IPS-NIHi11 (cell line): ENCODE data around the gene PRDM10.
A peak's percentile ranks its signal among the peaks of the same experiment; 100 is the strongest.
"Not testable (repeated sequence)": the region's sequence is repeated elsewhere in the genome, so short reads cannot be mapped to it uniquely, and the experiment has no call there.

Source experiments
- DNase-seq: peaks from one replicate; pipeline ENCODE4 v3.0.0; 2012; ENCODE audit warnings: mixed read lengths, low spot score

Gene PRDM10

GRCh38 chr11:130002352-130002845 lies at the start of gene PRDM10:
Gene PRDM10 (minus strand): TSS chr11:130002835. CDS start chr11:129960964, 41,871 bp downstream.
- DNase-seq: peak; percentile 90

- no peak for DNase-seq
Measured at GRCh38 chr11:130051082-130051481, 48.4 kb upstream of the PRDM10 start.

DNA sequence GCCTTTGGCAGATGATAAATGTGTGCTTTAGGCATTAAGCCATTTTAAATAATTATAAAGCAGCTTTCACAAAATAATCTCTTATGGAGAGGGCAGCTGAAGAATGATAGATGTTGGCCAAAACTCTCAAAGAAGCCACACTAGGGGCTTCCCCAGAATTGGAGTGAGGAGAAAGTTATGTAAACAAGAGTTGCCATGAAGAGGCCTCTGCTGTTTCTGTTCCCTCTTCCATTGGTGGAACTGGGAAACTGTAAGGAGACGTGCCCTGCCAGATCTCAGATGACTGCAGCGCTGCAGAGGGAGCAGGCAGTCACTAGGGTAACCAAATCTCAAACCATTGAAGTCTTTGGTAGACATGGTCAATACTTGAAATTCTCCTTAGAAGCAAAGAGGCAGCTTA lies 47.6 kb upstream of the PRDM10 start:
- no peak for DNase-seq

- DNase-seq: no peak
Measured at GRCh38 chr11:130049328-130049771, 46.7 kb upstream of the PRDM10 start.

- DNase-seq: no peak
Measured at GRCh38 chr11:130047141-130047540, 44.5 kb upstream of the PRDM10 start.

DNA sequence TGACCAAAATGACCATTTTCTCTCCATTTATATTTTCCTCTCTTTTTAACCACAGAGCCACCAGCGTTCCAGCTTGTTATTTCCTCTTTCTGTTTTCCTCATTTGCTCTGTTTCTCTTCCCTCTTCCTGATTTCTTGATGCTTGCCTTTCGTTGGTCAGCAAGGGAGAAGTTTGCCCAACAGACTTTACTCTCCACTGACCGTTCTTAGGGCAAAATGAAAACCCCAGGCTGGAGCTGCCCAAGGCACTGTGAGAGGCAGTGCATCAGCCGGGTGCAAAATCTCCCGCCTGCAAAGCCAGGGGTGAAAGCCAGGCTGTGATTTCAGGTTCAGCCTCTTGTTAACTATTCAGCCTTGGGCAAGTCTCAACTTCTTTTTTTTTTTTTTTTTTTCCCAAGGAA lies 40.9 kb upstream of the PRDM10 start:
- DNase-seq: no peak

GRCh38 chr11:130042093-130042591 lies 39.5 kb upstream of the PRDM10 start:
- DNase-seq: no peak

GRCh38 chr11:130040281-130040940 lies 37.8 kb upstream of the PRDM10 start:
- DNase-seq: no peak

DNA sequence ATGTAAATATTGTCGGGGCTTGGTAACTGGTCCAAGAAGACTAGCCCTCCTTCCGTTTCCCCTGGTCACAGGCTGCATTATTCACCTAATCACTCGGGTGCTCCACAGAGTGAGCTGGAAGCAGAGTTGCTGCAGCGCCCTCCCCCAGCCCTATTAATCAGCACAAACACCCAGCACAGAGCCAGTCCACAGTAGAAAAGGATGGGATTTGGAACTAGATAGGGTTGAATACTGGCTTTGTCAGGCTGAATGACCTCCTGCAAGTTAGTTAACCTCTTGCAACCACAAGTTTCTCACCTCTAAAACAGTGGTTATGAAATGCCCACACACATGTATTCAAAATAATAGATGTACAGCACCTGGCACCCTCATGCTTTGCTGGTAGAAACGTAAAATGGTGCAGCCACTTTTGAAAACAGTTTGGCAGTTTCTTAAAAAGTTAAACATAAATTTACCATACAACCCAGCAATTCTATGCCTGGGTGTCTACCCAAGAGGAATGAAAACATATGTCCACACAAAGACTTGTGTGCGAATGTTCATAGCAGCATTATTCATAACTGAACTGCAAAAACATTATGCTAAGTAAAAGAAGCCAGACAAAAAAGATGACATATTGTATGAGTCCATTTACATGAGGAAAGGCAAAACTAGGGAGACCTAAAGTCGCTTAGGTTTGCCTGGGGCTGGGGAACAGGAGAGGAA lies 35.4 kb upstream of the PRDM10 start:
- no peak for DNase-seq

- DNase-seq: no peak
Measured at GRCh38 chr11:130037058-130037457, 34.4 kb upstream of the PRDM10 start.

GRCh38 chr11:130034236-130034635 lies 31.6 kb upstream of the PRDM10 start:
- no peak for DNase-seq

DNA sequence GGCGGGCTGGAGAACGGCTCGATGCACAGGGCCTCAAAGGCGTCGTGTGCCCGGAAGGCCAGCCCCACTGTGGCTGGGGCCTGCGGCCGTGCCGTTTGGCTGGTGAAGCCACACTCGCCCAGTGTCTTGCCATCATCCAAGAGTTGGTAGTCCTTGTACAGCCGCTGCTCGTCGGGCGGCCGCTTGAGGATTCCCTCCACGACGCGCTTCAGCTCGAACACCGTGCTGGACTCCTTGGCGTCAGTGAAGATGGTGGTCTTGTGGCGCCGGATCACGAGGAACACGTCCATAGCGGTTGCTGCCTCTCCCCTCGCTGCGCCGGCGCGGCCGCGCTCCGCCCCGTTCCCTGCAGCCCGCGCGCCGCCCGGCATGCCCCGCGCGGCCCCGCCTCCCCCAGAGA lies 30.3 kb upstream of the PRDM10 start:
- no peak for DNase-seq

DNA sequence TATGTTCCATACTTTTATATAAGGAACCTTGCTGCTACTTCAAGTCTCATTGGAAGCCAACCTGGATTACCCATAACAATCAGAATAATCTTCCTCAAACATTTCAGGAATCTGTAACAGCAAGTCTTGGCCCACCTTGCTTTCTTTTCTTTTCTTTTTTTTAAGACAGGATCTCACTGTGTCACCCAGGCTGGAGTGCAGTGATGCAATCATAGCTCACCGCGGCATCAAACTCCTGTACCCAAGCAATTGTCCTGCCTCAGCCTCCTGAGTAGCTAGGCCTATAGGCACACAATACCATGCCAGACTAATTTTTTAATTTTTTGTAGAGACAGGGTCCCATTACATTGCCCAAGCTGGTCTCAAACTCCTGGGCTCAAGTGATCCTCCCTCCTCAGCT lies 29.3 kb upstream of the PRDM10 start:
- DNase-seq: no peak

DNA sequence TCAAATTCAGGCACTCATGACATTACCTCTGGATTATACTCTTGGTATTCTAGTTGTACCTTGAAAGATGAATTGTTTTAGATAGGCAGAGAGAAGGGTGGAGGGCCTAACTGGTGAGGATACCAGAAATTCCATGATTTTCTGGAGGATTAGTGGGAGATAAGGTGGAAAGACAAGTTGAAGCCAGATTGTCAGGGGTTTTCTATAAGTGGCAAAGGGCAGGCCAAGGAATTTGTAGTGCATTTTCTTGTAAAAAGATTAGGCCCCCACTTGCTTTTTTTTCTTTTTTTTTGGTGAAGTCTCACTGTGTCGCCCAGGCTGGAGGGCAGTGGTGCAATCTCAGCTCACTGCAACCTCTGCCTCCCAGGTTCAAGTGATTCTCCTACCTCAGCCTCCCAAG lies 28.4 kb upstream of the PRDM10 start:
- no peak for DNase-seq

DNA sequence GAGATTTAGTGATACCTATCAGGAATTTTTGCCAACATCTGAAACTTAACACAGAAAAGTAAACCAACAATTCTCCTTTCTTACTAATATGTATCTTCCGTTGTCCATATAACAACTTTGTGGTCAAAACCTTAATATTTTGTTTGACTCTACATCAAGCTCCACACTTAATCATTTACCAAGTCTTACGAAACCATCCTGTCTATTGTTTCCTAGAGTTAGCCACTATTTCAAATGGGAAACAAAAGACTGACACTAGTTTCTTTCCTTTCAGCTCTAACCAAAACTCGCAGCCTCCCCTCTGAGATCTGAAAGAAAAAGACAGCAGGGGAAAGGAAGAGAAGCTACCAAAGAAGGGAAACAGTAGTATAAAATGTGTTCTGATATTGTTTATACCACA lies 26.5 kb upstream of the PRDM10 start:
- no peak for DNase-seq

GRCh38 chr11:130025371-130025770 lies 22.7 kb upstream of the PRDM10 start:
- no peak for DNase-seq

DNA sequence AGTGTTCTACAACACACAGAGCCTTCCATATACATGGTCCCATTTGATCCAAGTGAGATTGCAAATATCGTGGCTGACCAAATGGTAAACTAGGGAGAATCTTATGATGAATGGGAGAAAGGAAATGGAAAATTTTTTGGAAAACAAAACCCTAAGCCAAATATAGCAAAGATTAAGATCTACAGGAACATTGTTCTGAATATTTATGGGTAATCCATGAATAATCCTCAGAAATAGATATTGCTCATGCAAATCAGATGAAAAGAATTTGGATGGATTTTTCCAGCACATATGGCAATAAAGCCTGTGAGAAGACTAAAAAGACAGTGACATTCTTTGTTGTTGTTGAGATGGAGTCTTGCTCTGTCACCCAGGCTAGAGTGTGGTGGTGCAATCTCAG lies 21.7 kb upstream of the PRDM10 start:
- no peak for DNase-seq

DNA sequence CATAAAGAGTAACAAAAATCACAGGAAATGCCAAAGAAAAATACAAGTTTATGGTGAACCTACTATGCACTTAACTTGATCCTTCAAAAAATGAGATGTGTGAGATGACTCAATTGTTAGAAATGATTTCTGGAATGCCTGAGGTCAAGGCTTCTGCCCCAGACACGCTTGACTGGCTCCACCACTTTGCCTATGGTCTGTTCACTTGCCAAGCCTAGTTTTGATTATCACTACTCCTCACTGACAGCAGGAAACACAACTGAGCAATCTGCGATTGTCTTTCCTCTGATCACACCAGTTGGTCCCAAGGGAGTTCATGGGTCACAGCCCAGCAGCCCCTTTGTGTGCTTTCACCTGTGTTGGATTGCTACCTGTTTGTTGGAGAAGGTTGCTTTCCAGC lies 20.6 kb upstream of the PRDM10 start:
- DNase-seq: no peak

GRCh38 chr11:130022799-130023198 lies 20.2 kb upstream of the PRDM10 start:
- DNase-seq: no peak

- DNase-seq: not testable (repeated sequence)
Measured at GRCh38 chr11:130021606-130022005, 19.0 kb upstream of the PRDM10 start.

DNA sequence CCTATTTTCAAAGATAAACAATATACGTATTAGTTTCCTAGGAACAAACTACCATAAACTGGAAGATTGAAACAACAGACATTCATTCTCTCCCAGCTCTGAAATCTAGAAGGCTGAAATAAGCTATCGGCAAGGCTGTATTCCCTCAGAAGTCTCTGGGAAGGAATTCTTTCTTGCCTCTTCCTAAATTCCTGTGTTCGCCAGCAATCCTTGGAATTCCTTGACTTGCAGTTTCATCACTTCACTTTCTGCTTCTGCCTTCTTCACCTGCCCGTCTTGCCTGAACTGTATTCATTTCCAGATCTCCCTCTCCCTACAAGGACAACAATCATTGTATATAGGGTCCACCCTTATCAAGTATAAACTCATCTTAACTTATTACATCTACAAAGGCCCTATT lies 17.7 kb upstream of the PRDM10 start:
- DNase-seq: no peak

- not testable (repeated sequence) for DNase-seq
Measured at GRCh38 chr11:130015846-130016245, 13.2 kb upstream of the PRDM10 start.

DNA sequence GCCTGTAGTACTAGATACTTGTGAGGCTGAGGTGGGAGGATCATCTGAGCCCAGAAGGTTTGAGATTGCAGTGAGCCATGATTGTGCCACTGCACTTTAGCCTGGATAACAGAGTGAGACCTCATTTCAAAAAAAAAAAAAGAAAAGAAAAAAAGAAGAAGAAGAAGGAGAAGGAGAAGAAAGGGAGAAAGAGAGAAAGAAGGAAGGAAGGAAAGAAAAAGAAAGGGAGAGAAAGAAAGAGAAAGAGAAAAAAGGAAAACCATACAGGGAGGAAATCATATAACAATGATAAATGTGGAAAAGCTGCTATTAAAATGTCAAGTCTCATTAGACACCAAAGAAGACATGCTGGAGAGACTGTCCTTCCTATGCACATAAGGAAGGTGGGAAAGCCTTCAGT lies 5.7 kb upstream of the PRDM10 start:
- no peak for DNase-seq
